Esophagus muscularis mucosa (tissue), 3 donors: ENCODE results near the gene ATP23.
A peak's percentile ranks its signal among the peaks of the same experiment; 100 is the strongest.

Experiments used
- POLR2A ChIP-seq: fragments of 450-650 bp; IDR thresholded peaks from one replicate; pipeline ENCODE4 v1.6.1; 2017; ENCODE audit warnings: antibody characterized with exemption, moderate library complexity, mild to moderate bottlenecking, low read depth
- POLR2AphosphoS5 ChIP-seq, 2 donors: sonication (generic); formaldehyde crosslinking; IDR thresholded peaks; one replicate each; pipeline ENCODE4 v1.6.1; 2017; ENCODE audit warnings: antibody characterized with exemption in 2 of 2
- TF ChIP-seq, protein P1 (sequence below), 3 experiments: fragments of 200-600 bp in 2 of 3; fragments of 450-650 bp in 1 of 3; sonication (generic) in 2 of 3; IDR thresholded peaks; one replicate each; pipeline ENCODE4 v1.5.1; 2017 to 2019; ENCODE audit warnings: antibody characterized with exemption in 3 of 3, mild to moderate bottlenecking in 2 of 3, moderate library complexity in 1 of 3

DNA sequence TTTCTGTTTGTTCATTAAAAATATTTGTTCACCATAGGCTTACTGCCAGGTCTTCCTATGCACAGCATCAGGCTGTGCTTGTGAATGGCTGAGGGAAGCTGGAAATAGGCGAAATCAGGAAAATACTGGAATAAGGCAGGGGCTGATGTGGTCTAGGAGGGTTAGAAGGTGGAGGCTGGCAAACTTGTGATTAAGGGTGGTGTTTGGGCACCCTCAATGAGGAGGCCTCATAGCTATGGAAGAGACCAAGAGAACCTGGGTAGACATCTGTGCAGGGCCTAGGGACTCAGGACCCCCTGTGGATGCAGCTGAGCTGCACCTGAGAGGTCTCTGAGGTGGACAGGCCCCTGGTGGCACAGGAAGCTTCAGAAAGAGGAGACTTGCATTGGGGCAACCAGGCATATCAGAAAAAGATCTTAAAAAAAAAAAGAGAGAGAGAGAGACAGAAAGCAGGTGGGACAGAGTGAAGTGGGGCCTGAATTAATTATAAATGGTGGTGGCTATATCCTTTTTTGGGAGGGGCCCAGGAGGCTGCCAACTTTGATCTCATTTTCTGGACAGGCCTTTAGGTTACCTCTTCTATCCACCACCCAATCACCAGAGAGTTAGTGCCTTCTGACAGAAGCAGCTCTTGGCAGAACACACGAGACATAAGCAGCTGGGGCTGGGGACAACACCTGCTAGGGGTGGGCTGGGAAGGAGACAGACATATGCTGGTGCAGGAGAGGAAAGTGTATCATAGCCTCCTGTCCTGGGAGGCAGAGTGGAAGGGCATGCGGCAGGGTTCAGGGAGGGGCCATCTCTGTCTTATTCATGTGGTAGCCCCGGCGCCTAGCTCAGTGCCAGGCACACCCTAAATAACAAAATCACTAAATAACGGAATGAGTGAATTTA, 46.7 kb upstream of the ATP23 start:
- TF ChIP-seq, protein P1, sequence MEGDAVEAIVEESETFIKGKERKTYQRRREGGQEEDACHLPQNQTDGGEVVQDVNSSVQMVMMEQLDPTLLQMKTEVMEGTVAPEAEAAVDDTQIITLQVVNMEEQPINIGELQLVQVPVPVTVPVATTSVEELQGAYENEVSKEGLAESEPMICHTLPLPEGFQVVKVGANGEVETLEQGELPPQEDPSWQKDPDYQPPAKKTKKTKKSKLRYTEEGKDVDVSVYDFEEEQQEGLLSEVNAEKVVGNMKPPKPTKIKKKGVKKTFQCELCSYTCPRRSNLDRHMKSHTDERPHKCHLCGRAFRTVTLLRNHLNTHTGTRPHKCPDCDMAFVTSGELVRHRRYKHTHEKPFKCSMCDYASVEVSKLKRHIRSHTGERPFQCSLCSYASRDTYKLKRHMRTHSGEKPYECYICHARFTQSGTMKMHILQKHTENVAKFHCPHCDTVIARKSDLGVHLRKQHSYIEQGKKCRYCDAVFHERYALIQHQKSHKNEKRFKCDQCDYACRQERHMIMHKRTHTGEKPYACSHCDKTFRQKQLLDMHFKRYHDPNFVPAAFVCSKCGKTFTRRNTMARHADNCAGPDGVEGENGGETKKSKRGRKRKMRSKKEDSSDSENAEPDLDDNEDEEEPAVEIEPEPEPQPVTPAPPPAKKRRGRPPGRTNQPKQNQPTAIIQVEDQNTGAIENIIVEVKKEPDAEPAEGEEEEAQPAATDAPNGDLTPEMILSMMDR (IDR thresholded peaks at IDR 0.05) = no peak
- TF ChIP-seq POLR2A (no peak), POLR2AphosphoS5 (IDR thresholded peaks at IDR 0.05) (peak in 1 of 2 donors; percentile 19)
